HepG2 (cell line): ENCODE measurements around the gene NGRN. TPM values are rescaled to one million over a fixed set of nuclear protein-coding genes. Genes with fewer than 3 reads are reported as not detected.

Experiments used
- AGO1 ChIP-seq: fragments of 200-400 bp; formaldehyde crosslinking; IDR thresholded peaks from 2 replicates; pipeline ENCODE4 v1.6.1; 2017; ENCODE audit warnings: mild to moderate bottlenecking, low read depth, low read length, moderate library complexity; ENCODE audit not compliant: poor library complexity, severe bottlenecking
- ARID2 ChIP-seq: sonication (generic); formaldehyde crosslinking; IDR thresholded peaks from 2 replicates; pipeline ENCODE4 v1.8.1; 2022; ENCODE audit warnings: mild to moderate bottlenecking, missing genetic modification reagents, borderline replicate concordance
- CCDC6 ChIP-seq: sonication (generic); formaldehyde crosslinking; IDR thresholded peaks from 2 replicates; pipeline ENCODE4 v1.8.1; 2022; ENCODE audit warnings: mild to moderate bottlenecking, missing genetic modification reagents, moderate library complexity
- CENPT ChIP-seq: sonication (generic); formaldehyde crosslinking; IDR thresholded peaks from 2 replicates; pipeline ENCODE4 v1.8.0; 2022; ENCODE audit warnings: low read depth, mild to moderate bottlenecking, moderate library complexity, missing genetic modification reagents
- ELF3 ChIP-seq: IDR thresholded peaks from 2 replicates; pipeline ENCODE4 v1.6.1; 2016; ENCODE audit warnings: missing genetic modification reagents, missing compliant biosample characterization
- FOXC1 ChIP-seq: sonication (generic); formaldehyde crosslinking; IDR thresholded peaks from 2 replicates; pipeline ENCODE4 v1.8.0; 2022; ENCODE audit warnings: mild to moderate bottlenecking, missing genetic modification reagents, borderline replicate concordance
- HIVEP1 ChIP-seq: sonication (generic); formaldehyde crosslinking; IDR thresholded peaks from 2 replicates; pipeline ENCODE4 v1.4.0; 2020; ENCODE audit warnings: mild to moderate bottlenecking, missing genetic modification reagents
- LCORL ChIP-seq, 2 experiments: fragments of 450-650 bp in 1 of 2; sonication (generic) in 1 of 2; formaldehyde crosslinking in 1 of 2; IDR thresholded peaks; 2 replicates each; pipeline versions ENCODE4 v1.5.0 to v1.6.1; 2017 to 2020; ENCODE audit warnings: antibody characterized with exemption in 1 of 2, missing genetic modification reagents in 1 of 2
- MBD4 ChIP-seq: IDR thresholded peaks from 2 replicates; pipeline ENCODE4 v1.6.1; 2012; ENCODE audit warnings: low read length, inconsistent platforms, borderline replicate concordance
- NR2F6 ChIP-seq, 2 experiments: IDR thresholded peaks; 2 replicates each; pipeline ENCODE4 v1.6.1; 2016; ENCODE audit warnings: antibody characterized with exemption in 1 of 2, mild to moderate bottlenecking in 1 of 2
- YEATS2 ChIP-seq: sonication (generic); formaldehyde crosslinking; IDR thresholded peaks from 2 replicates; pipeline ENCODE4 v1.4.0; 2020; ENCODE audit warnings: missing genetic modification reagents, borderline replicate concordance
- ZNF264 ChIP-seq: sonication (generic); formaldehyde crosslinking; IDR thresholded peaks from 2 replicates; pipeline ENCODE4 v1.4.0; 2020; ENCODE audit warnings: missing genetic modification reagents
- ZNF335 ChIP-seq: sonication (generic); formaldehyde crosslinking; IDR thresholded peaks from 2 replicates; pipeline ENCODE4 v1.4.0; 2020; ENCODE audit warnings: missing genetic modification reagents
- ZNF367 ChIP-seq: sonication (generic); formaldehyde crosslinking; IDR thresholded peaks from 2 replicates; pipeline ENCODE4 v1.4.0; 2020; ENCODE audit warnings: missing genetic modification reagents, borderline replicate concordance
- ZNF431 ChIP-seq: sonication (generic); formaldehyde crosslinking; IDR thresholded peaks from 2 replicates; pipeline ENCODE4 v1.9.0; 2022; ENCODE audit warnings: missing genetic modification reagents, low read depth, mild to moderate bottlenecking, borderline replicate concordance
- ZNF510 ChIP-seq: sonication (generic); formaldehyde crosslinking; IDR thresholded peaks from 2 replicates; pipeline ENCODE4 v1.4.0; 2020; ENCODE audit warnings: low read depth, mild to moderate bottlenecking, missing genetic modification reagents
- ZNF605 ChIP-seq: sonication (generic); formaldehyde crosslinking; IDR thresholded peaks from 2 replicates; pipeline ENCODE4 v1.8.0; 2022; ENCODE audit warnings: mild to moderate bottlenecking, missing genetic modification reagents
- ZNF737 ChIP-seq: sonication (generic); formaldehyde crosslinking; IDR thresholded peaks from 2 replicates; pipeline ENCODE4 v1.5.0; 2020; ENCODE audit warnings: missing genetic modification reagents, mild to moderate bottlenecking, borderline replicate concordance
- polyA plus RNA-seq, 8 experiments: library from polyadenylated mRNA; depleted of rRNA in 3 of 8; stranded (reverse) in 7 of 8; unstranded in 1 of 8; fragments of >200 nt; fragmentation: Illumina TruSeq in 4 of 8; extraction: Trizol in 4 of 8; gene quantifications; 2 replicates each; pipeline versions ENCODE4 v1.2.1 to v1.2.3, GENCODE V29; 2011 to 2016; ENCODE audit warnings: low read depth in 4 of 8, missing spikeins in 1 of 8, mixed read lengths in 1 of 8; ENCODE audit not compliant: insufficient read depth in 1 of 8
- total RNA-seq, 5 experiments: library from RNA; depleted of rRNA; stranded (reverse); fragments of >200 nt; fragmentation: Illumina TruSeq; extraction: Trizol; gene quantifications; 2 replicates each; pipeline ENCODE4 v1.2.3, GENCODE V29; 2016; ENCODE audit warnings: low read depth in 1 of 5
- TF ChIP-seq, protein P1 (sequence below): sonication (generic); formaldehyde crosslinking; IDR thresholded peaks from 2 replicates; pipeline ENCODE4 v1.8.0; 2022; ENCODE audit warnings: missing genetic modification reagents, low read depth, mild to moderate bottlenecking, borderline replicate concordance
- TF ChIP-seq, protein P2 (sequence below): sonication (generic); formaldehyde crosslinking; IDR thresholded peaks from 2 replicates; pipeline ENCODE4 v1.4.0; 2020; ENCODE audit warnings: mild to moderate bottlenecking, low read depth, missing genetic modification reagents
- TF ChIP-seq, protein P3 (sequence below): sonication (generic); formaldehyde crosslinking; IDR thresholded peaks from 2 replicates; pipeline ENCODE4 v1.5.1; 2020; ENCODE audit warnings: mild to moderate bottlenecking, missing genetic modification reagents
- TF ChIP-seq, protein P4 (sequence below): sonication (generic); formaldehyde crosslinking; IDR thresholded peaks from 2 replicates; pipeline ENCODE4 v1.4.0; 2020; ENCODE audit warnings: missing genetic modification reagents

The NGRN gene
- total and polyA plus RNA-seq, 2 of the 13 experiments (the other 11 are each of a cell fraction or from before 2014, with no cell fraction given): 39.8 to 63.7 TPM

DNA sequence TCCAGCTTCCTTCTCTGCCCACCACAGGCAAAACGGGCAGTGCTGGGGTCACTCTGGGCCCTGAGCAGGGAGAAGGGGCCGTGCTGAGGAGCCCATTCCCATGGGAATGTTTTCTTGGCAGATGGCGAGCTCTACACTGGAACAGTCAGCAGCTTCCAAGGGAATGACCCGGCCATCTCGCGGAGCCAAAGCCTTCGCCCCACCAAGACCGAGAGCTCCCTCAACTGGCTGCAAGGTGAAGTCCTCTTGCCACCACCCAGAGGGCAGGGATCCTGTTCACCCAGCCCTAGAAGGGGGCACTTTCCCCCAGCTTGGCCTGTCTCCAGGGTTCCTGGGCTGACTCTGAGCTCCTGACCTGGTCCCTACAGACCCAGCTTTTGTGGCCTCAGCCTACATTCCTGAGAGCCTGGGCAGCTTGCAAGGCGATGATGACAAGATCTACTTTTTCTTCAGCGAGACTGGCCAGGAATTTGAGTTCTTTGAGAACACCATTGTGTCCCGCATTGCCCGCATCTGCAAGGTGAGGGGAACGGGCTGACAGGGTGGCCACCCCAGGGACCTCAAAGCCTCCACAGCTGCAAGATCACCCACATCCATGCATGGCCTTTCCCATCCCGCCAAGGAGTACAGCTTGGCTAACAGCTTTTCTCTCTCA, 44.1 kb upstream of the NGRN start (continued):
- TF ChIP-seq ARID2 (CRISPR knock-in tag) (no peak), ZNF367 (CRISPR knock-in tag) (no peak), CCDC6 (CRISPR knock-in tag) (peak; percentile 34; the same call in 1 of the 2 replicates), ZNF264 (CRISPR knock-in tag) (no peak), ELF3 (0 out of 2 replicates have a peak, but pooled peaks have one; percentile 29), LCORL (IDR thresholded peaks at IDR 0.05) (no peak), LCORL (CRISPR knock-in tag; IDR thresholded peaks at IDR 0.05) (0 out of 2 replicates have a peak, but pooled peaks have one; percentile 23), ZNF605 (CRISPR knock-in tag) (no peak), FOXC1 (no peak), AGO1 (no peak), HIVEP1 (CRISPR knock-in tag) (no peak), MBD4 (no peak), CENPT (CRISPR knock-in tag) (no peak), ZNF510 (CRISPR knock-in tag) (no peak), YEATS2 (CRISPR knock-in tag) (no peak), ZNF737 (CRISPR knock-in tag) (no peak), NR2F6 (IDR thresholded peaks at IDR 0.05) (no peak), NR2F6 (CRISPR knock-in tag; IDR thresholded peaks at IDR 0.05) (0 out of 2 replicates have a peak, but pooled peaks have one; percentile 10), ZNF431 (CRISPR knock-in tag) (no peak), ZNF335 (no peak)
- TF ChIP-seq, protein P1, sequence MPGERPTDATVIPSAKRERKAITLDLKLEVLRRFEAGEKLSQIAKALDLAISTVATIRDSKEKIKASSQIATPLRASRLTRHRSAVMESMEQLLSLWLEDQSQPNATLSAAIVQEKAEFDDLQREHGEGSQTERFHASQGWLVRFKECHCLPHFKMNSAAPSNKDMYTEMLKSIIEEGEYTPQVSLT (CRISPR knock-in tag): no peak
- TF ChIP-seq, protein P2, sequence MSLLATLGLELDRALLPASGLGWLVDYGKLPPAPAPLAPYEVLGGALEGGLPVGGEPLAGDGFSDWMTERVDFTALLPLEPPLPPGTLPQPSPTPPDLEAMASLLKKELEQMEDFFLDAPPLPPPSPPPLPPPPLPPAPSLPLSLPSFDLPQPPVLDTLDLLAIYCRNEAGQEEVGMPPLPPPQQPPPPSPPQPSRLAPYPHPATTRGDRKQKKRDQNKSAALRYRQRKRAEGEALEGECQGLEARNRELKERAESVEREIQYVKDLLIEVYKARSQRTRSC: no peak
- TF ChIP-seq, protein P3, sequence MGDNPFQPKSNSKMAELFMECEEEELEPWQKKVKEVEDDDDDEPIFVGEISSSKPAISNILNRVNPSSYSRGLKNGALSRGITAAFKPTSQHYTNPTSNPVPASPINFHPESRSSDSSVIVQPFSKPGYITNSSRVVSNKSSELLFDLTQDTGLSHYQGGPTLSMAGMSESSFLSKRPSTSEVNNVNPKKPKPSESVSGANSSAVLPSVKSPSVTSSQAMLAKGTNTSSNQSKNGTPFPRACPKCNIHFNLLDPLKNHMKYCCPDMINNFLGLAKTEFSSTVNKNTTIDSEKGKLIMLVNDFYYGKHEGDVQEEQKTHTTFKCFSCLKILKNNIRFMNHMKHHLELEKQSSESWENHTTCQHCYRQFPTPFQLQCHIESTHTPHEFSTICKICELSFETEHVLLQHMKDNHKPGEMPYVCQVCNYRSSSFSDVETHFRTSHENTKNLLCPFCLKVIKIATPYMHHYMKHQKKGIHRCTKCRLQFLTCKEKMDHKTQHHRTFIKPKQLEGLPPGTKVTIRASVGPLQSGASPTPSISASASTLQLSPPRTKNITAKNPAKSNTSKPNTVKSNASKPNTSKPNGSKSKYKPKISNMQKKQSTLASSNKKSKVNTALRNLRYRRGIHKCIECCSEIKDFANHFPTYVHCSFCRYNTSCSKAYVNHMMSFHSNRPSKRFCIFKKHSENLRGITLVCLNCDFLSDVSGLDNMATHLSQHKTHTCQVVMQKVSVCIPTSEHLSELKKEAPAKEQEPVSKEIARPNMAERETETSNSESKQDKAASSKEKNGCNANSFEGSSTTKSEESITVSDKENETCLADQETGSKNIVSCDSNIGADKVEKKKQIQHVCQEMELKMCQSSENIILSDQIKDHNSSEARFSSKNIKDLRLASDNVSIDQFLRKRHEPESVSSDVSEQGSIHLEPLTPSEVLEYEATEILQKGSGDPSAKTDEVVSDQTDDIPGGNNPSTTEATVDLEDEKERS (CRISPR knock-in tag): no peak
- TF ChIP-seq, protein P4, sequence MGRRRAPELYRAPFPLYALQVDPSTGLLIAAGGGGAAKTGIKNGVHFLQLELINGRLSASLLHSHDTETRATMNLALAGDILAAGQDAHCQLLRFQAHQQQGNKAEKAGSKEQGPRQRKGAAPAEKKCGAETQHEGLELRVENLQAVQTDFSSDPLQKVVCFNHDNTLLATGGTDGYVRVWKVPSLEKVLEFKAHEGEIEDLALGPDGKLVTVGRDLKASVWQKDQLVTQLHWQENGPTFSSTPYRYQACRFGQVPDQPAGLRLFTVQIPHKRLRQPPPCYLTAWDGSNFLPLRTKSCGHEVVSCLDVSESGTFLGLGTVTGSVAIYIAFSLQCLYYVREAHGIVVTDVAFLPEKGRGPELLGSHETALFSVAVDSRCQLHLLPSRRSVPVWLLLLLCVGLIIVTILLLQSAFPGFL (CRISPR knock-in tag): no peak
